ENCODE results near the gene CDC27. TPM values are rescaled to one million over a fixed set of nuclear protein-coding genes. Genes with fewer than 3 reads are reported as not detected.

Gene CDC27
- total RNA-seq, 2 donors from 2014 or later = 39.3 to 46.6 TPM

GRCh38 chr17:47232465-47232864 is 43.4 kb upstream of the CDC27 start:
- Histone ChIP-seq H3K4me3 (no peak overlapping the region), H3K27ac (no peak overlapping the region), H3K27me3 (no peaks in the 10 kb centered on the region), H3K36me3 (peaks cover 19% of the 10 kb centered on the region), H3K9me3 (no peaks in the 10 kb centered on the region), H3K4me1 (peaks cover 0 to 10% of the 10 kb centered on the region in 2 donors)
- no peak for DNase-seq (ENCODE audit: low spot score)
- TF ChIP-seq CTCF (IDR thresholded peaks at IDR 0.05) = no peak

- Histone ChIP-seq H3K27ac (no peak overlapping the region), H3K27me3 (no peaks in the 10 kb centered on the region), H3K4me3 (no peak overlapping the region), H3K36me3 (peaks cover 19% of the 10 kb centered on the region), H3K9me3 (no peaks in the 10 kb centered on the region), H3K4me1 (peaks cover 0 to 10% of the 10 kb centered on the region in 2 donors)
- no peak for DNase-seq (ENCODE audit: low spot score)
- TF ChIP-seq CTCF (IDR thresholded peaks at IDR 0.05) = no peak
Measured at GRCh38 chr17:47231866-47232265, 42.8 kb upstream of the CDC27 start.

GRCh38 chr17:47231334-47231733 is 42.2 kb upstream of the CDC27 start:
- H3K36me3 ChIP-seq = peaks cover 19% of the 10 kb centered on the region
- TF ChIP-seq CTCF (IDR thresholded peaks at IDR 0.05) = no peak
- peaks cover 0 to 14% of the 10 kb centered on the region in 2 donors for H3K4me1 ChIP-seq
- no peaks in the 10 kb centered on the region for H3K27me3 ChIP-seq
- no peak for DNase-seq (ENCODE audit: low spot score)
- H3K4me3 ChIP-seq = no peak overlapping the region
- H3K27ac ChIP-seq = no peak overlapping the region
- H3K9me3 ChIP-seq = no peaks in the 10 kb centered on the region

- Histone ChIP-seq H3K36me3 (peaks cover 17% of the 10 kb centered on the region), H3K27me3 (no peaks in the 10 kb centered on the region), H3K4me3 (no peak overlapping the region), H3K4me1 (peaks cover 0 to 19% of the 10 kb centered on the region in 2 donors), H3K27ac (no peak overlapping the region), H3K9me3 (no peaks in the 10 kb centered on the region)
- no peak for TF ChIP-seq CTCF (IDR thresholded peaks at IDR 0.05)
- DNase-seq (ENCODE audit: low spot score) = no peak
Measured at GRCh38 chr17:47230864-47231263, 41.8 kb upstream of the CDC27 start.

- DNase-seq (ENCODE audit: low spot score) = peak; percentile 97
- peak overlapping the region in 1 of 2 donors; percentile 52 for H3K27ac ChIP-seq
- peak overlapping the region in 1 of 2 donors; percentile 25 for H3K4me3 ChIP-seq
Measured at GRCh38 chr17:47229535-47230443, 40.7 kb upstream of the CDC27 start.

More at GRCh38 chr17:47229535-47230443, 40.7 kb upstream of the CDC27 start:
- Histone ChIP-seq H3K4me1 (peaks cover 0 to 29% of the 10 kb centered on the region in 2 donors), H3K9me3 (no peaks in the 10 kb centered on the region), H3K27me3 (no peaks in the 10 kb centered on the region), H3K36me3 (peaks cover 8% of the 10 kb centered on the region)
- TF ChIP-seq CTCF (IDR thresholded peaks at IDR 0.05) = peak; percentile 95 to 99
